ENCODE measurements around the gene PKNOX2.

The PKNOX2 gene

DNA sequence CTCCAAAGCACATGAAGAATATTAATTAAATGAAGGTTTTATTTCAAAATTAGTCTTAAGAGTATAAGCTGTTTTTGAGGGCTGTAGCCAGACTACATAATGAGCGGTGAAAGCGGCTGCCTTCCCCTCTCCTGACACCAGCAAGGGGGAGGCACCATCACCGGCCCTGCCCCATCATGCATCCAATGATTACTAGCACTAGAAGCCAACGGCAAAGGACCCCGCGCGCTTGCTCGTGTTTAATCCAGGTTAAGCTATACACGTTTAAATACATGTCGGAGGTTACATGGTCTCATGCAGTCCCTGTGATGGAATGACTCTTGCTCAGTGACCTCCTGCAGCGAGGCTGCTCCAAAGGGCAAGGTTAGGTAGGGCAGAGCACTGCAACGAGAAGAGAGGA is 281.2 kb downstream of the PKNOX2 start:
- DNase-seq (ENCODE audit: low read depth): no peak

DNA sequence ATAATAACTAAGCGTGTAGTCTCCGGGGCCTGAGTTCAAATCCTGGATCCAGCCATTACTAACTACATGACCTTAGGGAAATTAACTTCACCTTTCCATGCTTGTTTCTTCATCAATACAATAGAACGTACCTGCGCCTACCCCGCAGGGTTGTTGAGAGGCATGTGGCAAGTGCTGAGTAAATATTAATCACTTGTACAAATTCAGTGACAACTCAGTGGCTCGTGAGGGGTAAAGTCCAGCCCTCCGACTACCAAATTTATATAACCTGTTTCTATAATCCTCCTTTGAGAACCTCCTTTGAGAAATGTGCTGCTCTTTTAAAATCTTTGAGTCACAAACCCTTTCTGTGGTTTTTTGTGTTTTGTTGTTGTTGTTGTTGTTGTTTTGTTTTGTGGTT is 281.7 kb downstream of the PKNOX2 start:
- no peak for DNase-seq (ENCODE audit: low read depth)

DNA sequence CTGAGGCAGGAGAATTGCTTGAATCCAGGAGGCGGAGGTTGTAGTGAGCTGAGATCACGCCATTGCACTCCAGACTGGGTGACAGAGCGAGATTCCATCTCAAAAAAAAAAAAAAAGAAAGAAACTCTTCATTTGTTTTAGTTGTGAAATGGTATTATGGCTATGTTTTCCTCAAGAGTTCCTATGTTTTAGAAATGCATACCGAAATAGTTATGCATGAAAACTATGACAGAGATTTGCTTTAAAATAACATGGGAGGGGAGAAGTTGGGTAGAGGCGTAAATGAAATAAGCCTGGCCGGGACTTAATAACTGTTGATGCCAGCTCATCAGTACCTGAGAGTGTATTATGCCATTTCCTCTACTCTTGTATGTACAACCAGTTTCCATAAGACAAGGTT is 283.2 kb downstream of the PKNOX2 start:
- DNase-seq (ENCODE audit: low read depth): no peak

DNA sequence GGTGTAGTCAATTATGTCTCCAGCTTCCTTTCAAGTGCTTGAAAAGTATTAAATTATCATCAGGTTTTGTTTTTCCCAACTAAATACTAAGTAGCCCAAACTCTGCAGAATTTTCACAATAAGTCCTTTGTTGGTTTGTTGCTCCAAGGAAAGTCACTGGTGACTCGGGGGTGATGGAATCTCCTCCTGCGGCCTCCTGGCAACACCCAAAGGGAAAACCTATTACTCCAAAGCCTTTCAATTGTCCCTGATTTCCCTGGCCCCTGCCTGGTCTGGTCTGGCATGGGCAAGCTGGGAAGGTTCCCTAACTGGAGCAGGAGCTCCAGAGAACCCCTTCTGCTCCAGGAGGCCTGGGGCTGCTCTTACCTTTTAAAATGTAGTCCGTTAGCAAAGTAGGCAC is 283.6 kb downstream of the PKNOX2 start:
- DNase-seq (ENCODE audit: low read depth): no peak

DNA sequence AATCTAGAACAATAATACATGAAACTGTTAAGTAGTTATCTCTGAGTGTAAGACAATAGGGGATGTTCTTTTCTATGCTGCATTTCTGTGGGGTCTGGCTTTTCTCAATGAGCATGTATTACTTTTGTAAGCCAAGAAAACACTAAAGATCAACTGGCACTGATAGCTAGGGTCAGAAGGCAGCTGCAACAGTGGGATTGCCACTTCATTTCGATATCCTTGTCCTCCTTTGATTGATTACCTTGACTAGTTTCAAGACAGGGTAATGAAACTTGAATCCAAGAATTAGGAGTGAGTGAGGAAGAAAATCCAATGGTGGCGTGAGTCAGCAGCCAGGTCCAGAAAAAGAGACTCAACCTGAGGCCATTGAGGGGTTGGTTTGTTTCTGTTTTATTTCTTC is 285.0 kb downstream of the PKNOX2 start:
- no peak for DNase-seq (ENCODE audit: low read depth)

DNA sequence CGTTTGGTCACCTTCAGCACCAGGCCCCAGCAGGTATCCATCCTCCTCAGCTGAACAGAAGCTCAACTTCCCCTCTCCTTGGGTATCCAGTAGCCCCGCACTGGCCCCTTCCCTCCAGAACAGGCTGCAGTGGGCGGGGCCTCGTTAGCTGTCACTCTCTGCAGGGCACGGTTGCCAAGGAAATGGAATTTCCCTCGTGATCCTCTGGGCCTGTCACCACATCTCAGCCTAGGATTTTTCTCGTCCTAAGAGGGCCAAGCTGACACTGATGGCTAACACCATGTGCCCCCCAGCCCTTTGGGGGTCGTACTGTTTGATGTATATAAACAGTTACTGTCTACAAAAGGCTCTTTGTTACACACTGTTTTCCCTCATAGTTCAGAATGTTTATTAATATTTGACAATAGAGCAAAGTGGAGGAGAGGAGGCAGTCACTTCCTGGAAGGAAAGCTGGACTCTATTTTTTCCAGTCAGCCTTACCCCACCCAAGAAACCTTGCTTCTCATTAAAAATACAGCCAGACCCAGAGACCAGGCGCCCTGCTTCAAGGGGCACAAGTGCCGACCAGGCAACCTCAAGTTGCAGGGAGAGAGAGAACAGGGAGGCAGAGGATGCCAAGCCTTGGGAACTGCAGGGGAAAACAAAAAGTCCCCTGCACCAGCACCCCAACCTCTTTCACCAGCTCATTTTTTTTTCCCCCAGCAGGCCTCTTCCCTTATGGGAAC is 287.0 kb downstream of the PKNOX2 start:
- DNase-seq (ENCODE audit: low read depth): peak; percentile 18

DNA sequence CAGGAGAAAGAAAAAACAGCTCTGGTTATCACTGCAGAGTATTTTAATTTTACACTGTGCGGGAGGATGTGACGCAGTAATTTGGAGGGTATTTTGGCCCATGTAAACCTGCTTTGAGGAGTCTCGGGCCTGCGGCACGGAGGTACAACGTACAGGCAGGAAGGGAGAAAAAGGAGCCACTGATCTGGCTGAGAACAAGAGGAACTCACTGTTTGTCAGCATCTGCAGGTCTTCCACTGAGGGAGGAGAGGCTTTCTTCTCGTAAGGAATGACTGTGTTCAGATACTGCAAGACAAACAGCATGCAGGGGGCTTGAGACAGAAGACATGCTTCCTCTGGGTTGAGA is 287.5 kb downstream of the PKNOX2 start:
- DNase-seq (ENCODE audit: low read depth): no peak

DNA sequence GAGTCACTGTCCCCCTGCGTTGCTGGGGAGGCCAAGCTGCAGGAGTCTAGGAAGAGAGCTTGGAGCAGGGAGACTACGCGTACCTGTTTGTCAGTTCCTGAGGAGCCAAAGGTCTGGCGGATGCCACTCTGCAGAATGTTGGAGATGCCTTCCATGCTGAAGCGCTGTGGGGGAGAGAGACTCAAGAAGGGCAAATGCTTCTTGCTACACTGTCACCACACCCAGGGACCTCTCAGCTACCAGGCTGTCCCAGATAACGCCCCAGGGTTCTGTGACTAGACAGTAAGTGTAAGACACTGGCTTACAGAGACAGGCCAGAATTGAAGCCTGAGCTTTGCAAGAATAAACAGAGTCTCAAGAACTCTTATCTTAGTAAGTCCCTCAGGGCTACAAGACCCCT is 289.5 kb downstream of the PKNOX2 start:
- no peak for DNase-seq (ENCODE audit: low read depth)

DNA sequence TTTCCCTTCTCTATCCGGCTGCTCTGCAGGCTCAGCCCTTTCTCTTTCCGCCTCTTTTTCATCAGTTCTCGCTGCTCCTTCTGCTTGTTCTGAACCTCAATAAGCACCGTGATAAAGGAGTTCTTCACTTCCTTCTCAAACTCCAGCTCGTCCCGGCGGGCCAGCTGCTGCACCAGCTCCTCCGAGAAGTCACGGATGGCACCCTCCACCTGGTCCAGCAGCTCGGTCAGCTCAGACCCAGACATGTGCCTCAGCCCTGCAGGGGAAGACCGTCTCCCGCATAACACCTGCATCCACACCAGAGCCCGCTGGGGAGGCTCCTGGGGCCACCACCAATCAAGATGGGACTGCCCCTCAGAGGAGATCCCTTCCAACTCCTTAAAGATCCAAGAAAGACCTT is 291.3 kb downstream of the PKNOX2 start:
- DNase-seq (ENCODE audit: low read depth): no peak

DNA sequence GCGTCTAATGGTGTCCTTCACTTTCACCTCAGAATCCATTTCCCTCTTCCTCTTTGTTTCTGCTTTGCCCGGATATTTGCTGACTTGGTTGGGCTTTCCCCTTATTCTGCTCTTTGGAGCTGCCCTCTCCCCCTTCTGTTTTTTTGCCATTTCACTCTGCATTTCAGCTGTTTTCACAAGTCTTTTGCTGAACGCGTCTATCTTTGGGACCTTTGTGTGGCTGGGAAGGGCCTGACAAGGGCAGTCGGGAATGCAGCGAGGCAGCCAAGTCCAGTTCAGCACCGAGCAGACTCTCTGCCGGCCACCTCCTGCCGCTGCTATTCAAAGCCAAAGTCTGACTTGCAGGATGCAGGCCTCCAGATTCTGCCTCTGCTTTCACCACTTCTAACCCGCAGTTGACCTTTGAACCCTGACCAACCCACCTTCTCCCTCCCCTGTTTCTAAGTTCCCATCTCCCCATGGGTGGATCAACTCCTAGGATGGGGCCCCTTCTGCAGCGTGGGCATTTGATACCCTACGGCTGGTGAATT is 293.3 kb downstream of the PKNOX2 start:
- peak; percentile 20 for DNase-seq (ENCODE audit: low read depth)

DNA sequence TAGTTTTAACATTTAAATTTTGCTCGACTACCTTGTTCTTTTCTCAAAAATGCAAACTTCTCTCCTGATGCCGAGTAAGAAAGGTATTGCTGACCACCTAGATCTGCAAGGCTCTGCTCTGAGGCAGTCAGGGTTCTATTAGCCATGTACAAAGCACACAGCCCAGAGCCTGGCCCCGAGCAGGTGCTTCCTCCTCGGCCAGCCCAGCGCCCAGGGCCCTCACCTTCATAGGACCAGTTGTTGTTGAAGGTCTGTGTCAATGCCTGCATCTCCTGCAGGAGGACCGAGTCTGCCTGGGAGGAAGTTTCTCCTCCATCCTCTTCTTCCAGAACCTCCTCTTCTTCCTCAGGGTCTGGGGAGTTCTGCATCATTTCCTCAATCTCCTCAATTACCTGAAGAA is 295.7 kb downstream of the PKNOX2 start:
- no peak for DNase-seq (ENCODE audit: low read depth)

DNA sequence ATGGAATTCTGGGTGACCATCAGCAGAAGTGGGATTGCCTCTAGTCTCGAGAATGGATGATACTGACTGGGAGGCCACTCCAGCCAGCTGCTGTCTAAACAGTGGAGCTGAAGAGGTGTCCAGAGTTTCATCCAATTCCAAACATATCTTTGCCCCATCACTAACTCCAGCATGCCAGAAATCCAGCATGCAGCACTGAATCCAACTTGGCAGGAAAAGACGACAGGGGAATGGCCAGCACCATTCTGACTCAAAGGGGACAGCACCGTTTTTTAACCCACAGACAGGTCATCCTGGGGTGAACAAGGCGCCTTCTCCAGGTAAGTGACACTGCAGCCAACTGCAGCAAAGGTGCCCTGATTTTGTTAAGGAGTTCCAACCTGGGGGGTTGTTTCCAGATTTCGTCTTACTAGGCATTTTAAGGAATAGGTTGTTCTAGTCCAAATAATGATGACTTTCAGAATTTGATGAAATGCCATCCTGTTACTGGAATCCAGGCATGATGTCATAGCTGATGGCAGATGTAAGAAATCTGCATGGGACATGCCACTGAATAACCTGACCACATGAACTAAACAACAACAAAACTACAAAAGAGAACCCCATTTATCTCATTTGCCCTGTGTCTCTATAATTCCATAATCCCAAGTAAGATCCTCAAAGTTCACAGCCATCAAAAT is 299.2 kb downstream of the PKNOX2 start:
- no peak for DNase-seq (ENCODE audit: low read depth)

DNA sequence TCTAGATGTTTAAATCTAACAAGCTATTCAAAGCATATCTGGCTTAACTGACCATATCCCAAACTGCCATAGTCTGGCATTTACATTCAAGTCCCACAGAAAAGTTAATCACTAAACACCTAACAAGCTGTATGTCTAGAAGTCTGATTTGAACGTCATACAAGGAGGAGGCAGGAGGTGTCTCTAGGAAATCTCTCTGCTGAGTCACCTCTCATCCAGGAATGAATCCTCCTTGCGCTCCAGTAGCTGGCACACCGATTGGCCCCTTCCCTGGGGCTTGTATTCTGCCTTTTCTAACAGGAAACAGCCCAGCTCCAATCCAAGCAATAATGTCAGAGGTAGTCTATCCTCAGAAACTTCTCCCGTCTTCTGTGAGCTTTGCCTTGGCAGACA is 299.7 kb downstream of the PKNOX2 start:
- DNase-seq (ENCODE audit: low read depth): peak; percentile 24

DNA sequence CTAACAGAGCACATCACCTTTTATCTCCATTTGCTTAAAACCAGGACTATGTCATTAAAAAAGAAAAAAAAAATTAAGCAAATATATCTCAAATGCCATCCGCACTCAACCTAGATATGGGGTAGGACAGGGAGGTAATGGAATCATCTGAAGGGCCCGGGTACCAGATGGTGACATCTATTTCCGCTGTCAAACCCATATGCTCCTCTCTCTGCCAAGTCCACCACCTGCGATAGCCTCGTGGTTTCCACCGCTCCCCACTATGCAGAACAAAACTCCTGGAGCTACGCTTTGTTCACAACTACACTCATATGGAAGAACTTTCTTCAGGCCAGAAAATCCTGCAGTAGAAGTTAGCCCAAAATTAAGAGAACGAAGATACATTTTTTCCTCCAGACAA is 300.1 kb downstream of the PKNOX2 start:
- DNase-seq (ENCODE audit: low read depth): no peak

DNA sequence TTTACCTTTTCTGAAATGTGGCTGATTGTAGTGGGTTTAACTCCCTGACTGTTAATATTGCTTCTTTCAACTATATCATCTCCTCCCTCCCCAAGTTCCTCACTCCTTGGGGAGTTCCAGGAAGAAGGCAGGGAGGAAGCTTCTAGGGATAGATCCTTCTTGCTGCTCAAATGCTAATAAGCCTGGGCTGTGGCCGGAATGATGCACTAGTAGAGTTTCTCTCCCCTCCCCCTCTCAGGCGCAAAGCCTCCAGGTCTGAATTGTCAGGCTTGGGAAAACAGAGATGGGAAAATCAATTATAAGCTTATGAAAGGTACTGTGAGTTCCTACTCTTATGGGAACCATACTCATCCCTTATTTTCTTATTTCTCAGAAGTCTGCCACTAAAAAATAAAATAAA is 300.7 kb downstream of the PKNOX2 start:
- DNase-seq (ENCODE audit: low read depth): no peak

DNA sequence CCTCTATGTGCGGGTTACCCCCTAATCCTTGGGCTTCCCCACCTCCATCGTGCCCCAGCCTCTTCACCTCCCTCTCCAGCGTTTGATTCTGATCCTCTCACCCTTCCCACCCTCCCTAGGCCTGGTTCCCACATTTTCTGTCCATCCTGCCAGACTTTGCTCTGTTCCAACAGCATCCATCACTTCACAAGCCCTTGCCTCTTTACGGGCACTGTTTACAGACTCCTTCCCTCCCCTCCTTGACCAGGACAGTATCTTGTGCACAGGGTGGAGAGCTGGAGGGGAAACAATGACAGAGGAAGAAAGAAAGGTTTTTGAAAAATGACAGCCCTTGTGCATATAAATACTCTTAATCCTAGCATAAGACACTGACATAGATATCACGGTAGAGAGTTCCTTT is 301.1 kb downstream of the PKNOX2 start:
- no peak for DNase-seq (ENCODE audit: low read depth)

DNA sequence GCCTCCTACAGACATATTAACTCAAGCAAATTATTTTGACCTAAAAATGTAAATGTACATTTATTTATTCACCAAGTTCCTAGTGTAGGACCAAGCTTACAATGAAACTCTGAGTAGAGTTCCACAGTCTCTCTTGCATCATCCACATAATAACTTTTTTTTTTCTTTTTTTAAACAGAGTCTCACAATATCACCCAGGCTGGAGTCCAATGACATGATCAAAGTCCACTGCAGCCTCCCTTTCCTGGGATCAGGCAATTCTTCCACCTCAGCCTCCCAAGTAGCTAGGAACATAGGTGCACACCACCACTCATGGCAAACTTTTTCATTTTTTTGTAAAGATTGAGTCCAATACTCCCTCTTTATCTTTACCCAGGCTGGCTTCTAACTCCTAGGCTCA is 303.5 kb downstream of the PKNOX2 start:
- DNase-seq (ENCODE audit: low read depth): no peak

DNA sequence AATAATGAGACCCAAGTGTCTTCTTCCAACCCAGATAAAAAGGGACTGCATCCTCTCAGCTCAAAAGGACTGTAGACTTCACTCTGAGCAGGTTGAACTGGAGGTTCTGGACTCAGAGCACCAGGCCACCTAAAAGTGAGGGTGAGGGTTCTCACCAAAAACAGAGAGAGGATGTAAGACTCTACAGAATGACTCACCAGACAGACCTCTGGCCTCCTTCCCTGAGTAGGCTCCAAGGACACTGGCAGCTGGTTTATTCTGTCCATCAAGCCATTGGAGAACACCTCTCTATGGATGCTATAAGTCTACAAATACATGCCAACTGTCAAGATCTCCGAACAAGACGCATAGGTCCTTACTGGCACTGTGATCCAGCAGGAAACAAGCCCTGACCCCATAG is 304.3 kb downstream of the PKNOX2 start:
- no peak for DNase-seq (ENCODE audit: low read depth)

DNA sequence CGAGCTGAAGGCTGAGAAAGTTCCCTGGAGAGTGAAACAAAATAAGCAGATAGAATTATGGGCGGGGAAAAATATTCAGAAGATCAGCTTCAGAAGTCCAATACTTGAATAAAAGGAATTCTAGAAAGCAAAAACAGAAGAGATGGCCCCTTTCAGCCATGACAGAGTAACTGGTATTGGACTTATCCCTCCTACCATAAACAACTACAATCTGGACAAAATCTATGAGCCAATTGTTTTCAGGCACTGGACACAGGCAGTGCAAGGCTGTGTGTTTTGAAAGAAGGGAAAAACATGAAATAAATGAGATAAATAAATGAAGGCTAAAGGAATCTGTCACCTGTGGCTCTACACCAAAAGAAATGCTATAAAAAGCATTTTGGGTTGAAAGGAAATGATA is 305.8 kb downstream of the PKNOX2 start:
- no peak for DNase-seq (ENCODE audit: low read depth)

DNA sequence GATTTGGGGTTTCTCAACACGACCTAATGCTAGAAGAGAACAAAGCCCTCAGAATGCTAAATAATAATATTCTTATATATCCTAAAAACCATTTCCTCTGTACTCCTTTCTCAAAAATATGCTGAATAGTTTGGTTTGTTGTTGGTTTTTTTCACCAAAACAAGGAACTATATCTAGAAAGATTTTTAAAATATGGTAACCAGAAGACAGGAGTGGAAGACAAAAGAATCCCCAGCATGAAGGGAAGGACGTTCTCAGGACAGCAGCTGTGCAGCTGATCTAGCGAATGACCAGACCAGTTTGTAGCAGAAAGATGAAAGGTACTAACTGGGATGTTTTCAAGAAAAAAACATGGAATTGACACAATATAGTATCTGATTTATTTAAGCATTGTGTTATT is 312.2 kb downstream of the PKNOX2 start:
- DNase-seq (ENCODE audit: low read depth): no peak

DNA sequence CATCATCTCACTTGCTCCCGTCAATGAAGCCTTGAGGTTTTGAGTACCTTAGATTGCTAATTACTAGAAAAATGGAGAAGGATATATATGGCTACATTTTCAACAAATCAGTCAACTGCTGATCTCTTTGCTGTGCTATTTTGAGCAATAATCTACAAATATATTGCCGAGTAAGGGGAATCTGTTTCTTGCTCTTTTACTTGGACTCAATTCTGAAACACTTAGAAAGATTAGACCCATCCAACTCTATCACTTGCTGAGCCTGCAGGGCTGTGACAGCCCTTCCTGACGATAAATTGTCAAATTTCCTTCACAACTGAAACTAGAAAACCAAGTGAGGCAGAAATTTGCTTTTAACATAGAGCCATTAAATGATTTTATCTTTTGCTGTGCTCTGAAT is 314.6 kb downstream of the PKNOX2 start:
- no peak for DNase-seq (ENCODE audit: low read depth)

DNA sequence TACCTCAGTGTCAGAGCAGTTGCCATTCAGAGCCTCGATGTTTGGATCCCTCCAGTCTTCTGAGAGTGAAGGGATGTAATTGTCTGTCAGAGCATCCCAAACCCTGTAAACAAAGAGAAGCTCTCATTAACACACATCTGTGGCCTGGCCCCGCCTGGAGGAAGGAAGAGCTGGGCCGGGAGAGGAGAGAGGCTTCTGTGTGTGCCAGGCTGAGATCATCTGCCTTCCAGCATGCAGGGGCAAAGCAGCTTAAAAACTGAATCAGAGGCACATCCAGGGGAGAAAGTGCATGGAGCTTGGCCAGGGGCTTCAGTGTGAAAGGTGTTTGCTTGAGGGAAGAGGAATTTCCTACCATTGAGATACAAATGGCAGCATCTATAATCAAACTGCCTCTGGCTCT is 317.0 kb downstream of the PKNOX2 start:
- DNase-seq (ENCODE audit: low read depth): no peak
